H1 (cell line): ENCODE measurements around the gene RBSN. TPM values are rescaled to one million over a fixed set of nuclear protein-coding genes. Genes with fewer than 3 reads are reported as not detected.

Experiments used
- BRCA1 ChIP-seq: IDR thresholded peaks from 2 replicates; pipeline ENCODE4 v1.6.1; 2012; ENCODE audit warnings: low read depth, low read length, improper control_type of control experiment
- CTCF ChIP-seq, 3 experiments: IDR thresholded peaks; 1 replicate in 2 of 3; 2 replicates in 1 of 3; pipeline versions ENCODE4 v1.5.1 to v1.6.1; 2011; ENCODE audit warnings: low read length in 3 of 3, mild to moderate bottlenecking in 3 of 3, inconsistent platforms in 2 of 3, low read depth in 1 of 3, moderate library complexity in 1 of 3; ENCODE audit not compliant: insufficient read depth in 1 of 3; ENCODE audit errors: control extremely low read depth in 1 of 3
- GABPA ChIP-seq: IDR thresholded peaks from 2 replicates; pipeline ENCODE4 v1.6.1; 2011; ENCODE audit warnings: mild to moderate bottlenecking, low read length, moderate library complexity, borderline replicate concordance; ENCODE audit not compliant: insufficient read depth
- KDM1A ChIP-seq: fragments of 200-600, 300-600 bp; sonication (generic); IDR thresholded peaks from 2 replicates; pipeline ENCODE4 v1.7.1; 2016; ENCODE audit warnings: mild to moderate bottlenecking, low read length, borderline replicate concordance
- MAX ChIP-seq: IDR thresholded peaks from 2 replicates; pipeline ENCODE4 v1.6.1; 2012; ENCODE audit warnings: inconsistent platforms
- POLR2AphosphoS5 ChIP-seq: IDR thresholded peaks from 2 replicates; pipeline ENCODE4 v1.6.1; 2011; ENCODE audit warnings: low read depth, low read length
- RNF2 ChIP-seq: fragments of 200-900, 300-1000 bp; sonication (generic); IDR thresholded peaks from 2 replicates; pipeline ENCODE4 v1.7.1; 2016; ENCODE audit warnings: borderline replicate concordance, low read depth, mild to moderate bottlenecking, antibody characterized with exemption, low read length; ENCODE audit not compliant: poor library complexity, severe bottlenecking; ENCODE audit errors: missing control alignments
- SIN3A ChIP-seq, 2 experiments: IDR thresholded peaks in 1 of 2; conservative IDR thresholded peaks in 1 of 2; 2 replicates each; pipeline ENCODE4 v1.6.1; 2011 to 2012; ENCODE audit warnings: low read length in 2 of 2, improper control_type of control experiment in 1 of 2, low read depth in 1 of 2, mild to moderate bottlenecking in 1 of 2
- TBP ChIP-seq: IDR thresholded peaks from 2 replicates; pipeline ENCODE4 v1.6.1; 2011; ENCODE audit warnings: low read depth, low read length, improper control_type of control experiment
- polyA plus RNA-seq, 7 experiments: library from polyadenylated mRNA; depleted of rRNA in 3 of 7; stranded (reverse) in 5 of 7; unstranded in 2 of 7; fragments of >200 nt in 5 of 7; fragments of 200-250 nt in 2 of 7; gene quantifications; 1 replicate in 5 of 7; 2 replicates in 1 of 7; 4 replicates in 1 of 7; pipeline versions ENCODE4 v1.2.1 to v1.2.3, GENCODE V29; 2011 to 2013; ENCODE audit warnings: missing spikeins in 2 of 7, mixed read lengths in 2 of 7
- total RNA-seq: library from RNA; stranded (reverse); fragmentation: NEBNext Ultra II Directional; extraction: Animal tissue kit (Norgen Biotek cat#: 25700); gene quantifications from 2 replicates; pipeline ENCODE4 v1.2.1, GENCODE V29; 2021

RBSN gene
- total and polyA plus RNA-seq, 2 of the 8 experiments (the other 6 are each of a cell fraction or from before 2014, with no cell fraction given): 5.9 to 20.0 TPM

GRCh38 chr3:15064835-15065549, 34.0 kb downstream of the RBSN start, which contains the start of gene MRPS25 (continued):
- TF ChIP-seq CTCF (IDR thresholded peaks at IDR 0.05; ENCODE audit: control extremely low read depth in 1 of 3, insufficient read depth in 1 of 3, low read depth in 1 of 3, low read length in 3 of 3) (no peak), MAX (peak; percentile 87), SIN3A (conservative IDR thresholded peaks at IDR 0.05 in 1 of 2, IDR thresholded peaks at IDR 0.05 in 1 of 2; ENCODE audit: low read depth in 1 of 2, low read length in 2 of 2) (peak in 1 of 2 experiments; percentile 68; a peak in 2 of 4 replicates), BRCA1 (peak; percentile 21; the same call in 1 of the 2 replicates), GABPA (no peak), POLR2AphosphoS5 (peak; percentile 89), KDM1A (peak; percentile 62; the same call in 1 of the 2 replicates), TBP (peak; percentile 75), RNF2 (no peak)
- TF ChIP-seq, all 59 proteins: peak for 20
